OCI-LY7 (cell line): Measurements from ENCODE around the gene TSPAN17. TPM values are rescaled to one million over a fixed set of nuclear protein-coding genes. Genes with fewer than 3 reads are reported as not detected.

Experiments
- BruUV-seq: library from RNA; stranded (reverse); fragments of 400-500 nt; replicated peaks from 2 replicates; lab custom pipeline; 2021; lab: Mats Ljungman, UMichigan
- CTCF ChIA-PET: fragments of 300-600 bp; sonication (Branson Sonifier 250); formaldehyde crosslinking; loops from one replicate; lab custom pipeline; 2022; ENCODE audit warnings: antibody characterized with exemption; ENCODE audit not compliant: unreplicated experiment; lab: Charles Lee
- POLR2A ChIA-PET: fragments of 300-600 bp; sonication (Branson Sonifier 250); formaldehyde crosslinking; loops from one replicate; lab custom pipeline; 2022; ENCODE audit warnings: antibody characterized with exemption; lab: Charles Lee
- DNase-seq: peaks from one replicate; pipeline ENCODE4 v3.0.0-alpha.2; 2015; ENCODE audit warnings: low spot score
- H2AFZ ChIP-seq: fragments of 200-600 bp; sonication (generic), shearing (Covaris generic); 2 replicates; pipeline ENCODE4 v1.6.1; 2014; ENCODE audit warnings: mild to moderate bottlenecking, antibody characterized with exemption, low read length, moderate library complexity
- H3K27ac ChIP-seq: fragments of 200-600 bp; sonication (generic); 2 replicates; pipeline ENCODE4 v1.5.1; 2014; ENCODE audit warnings: mixed run types, low read depth, mild to moderate bottlenecking, moderate library complexity, low read length, inconsistent platforms; ENCODE audit not compliant: poor library complexity, severe bottlenecking
- H3K36me3 ChIP-seq: fragments of 200-600 bp; sonication (generic); 2 replicates; pipeline ENCODE4 v1.6.1; 2014; ENCODE audit warnings: mild to moderate bottlenecking, antibody characterized with exemption, low read length, moderate library complexity, mixed read lengths; ENCODE audit not compliant: insufficient read depth
- H3K4me1 ChIP-seq: fragments of 200-600 bp; sonication (generic); 2 replicates; pipeline ENCODE4 v1.5.1; 2014; ENCODE audit warnings: mild to moderate bottlenecking, low read length; ENCODE audit not compliant: insufficient read depth, poor library complexity, severe bottlenecking
- H3K4me2 ChIP-seq: fragments of 200-600 bp; sonication (generic); 2 replicates; pipeline ENCODE4 v1.6.1; 2014; ENCODE audit warnings: mild to moderate bottlenecking, low read length
- H3K4me3 ChIP-seq: fragments of 200-600 bp; sonication (generic); 2 replicates; pipeline ENCODE4 v1.5.1; 2014; ENCODE audit warnings: mild to moderate bottlenecking, low read depth, low read length; ENCODE audit not compliant: poor library complexity, severe bottlenecking
- H3K79me2 ChIP-seq: fragments of 200-600 bp; sonication (generic); 2 replicates; pipeline ENCODE4 v1.6.1; 2016; ENCODE audit warnings: low read depth, mild to moderate bottlenecking, low read length, moderate library complexity, mixed read lengths; ENCODE audit not compliant: insufficient read depth
- H3K9me2 ChIP-seq: fragments of 200-600 bp; sonication (generic); 2 replicates; pipeline ENCODE4 v1.6.1; 2016; ENCODE audit warnings: mild to moderate bottlenecking, low read length, mixed read lengths; ENCODE audit not compliant: insufficient read depth
- H3K9me3 ChIP-seq: fragments of 200-600 bp; sonication (generic); 2 replicates; pipeline ENCODE4 v1.6.1; 2014; ENCODE audit warnings: mild to moderate bottlenecking, mixed run types, low read length, mixed read lengths
- H4K20me1 ChIP-seq: fragments of 200-600 bp; sonication (generic); 2 replicates; pipeline ENCODE4 v1.6.1; 2014; ENCODE audit warnings: mild to moderate bottlenecking, antibody characterized with exemption, low read length, moderate library complexity, mixed read lengths; ENCODE audit not compliant: insufficient read depth
- EZH2phosphoT487 ChIP-seq: fragments of 200-600 bp; sonication (generic); IDR thresholded peaks from 2 replicates; pipeline ENCODE4 v1.6.1; 2018; ENCODE audit warnings: low read depth, borderline replicate concordance, mild to moderate bottlenecking, mixed run types, antibody characterized with exemption, low read length, moderate library complexity, mixed read lengths
- intact Hi-C: fragments of 100-400 bp; cut with micrococcal nuclease; formaldehyde crosslinking; loops from one replicate; pipeline ENCODE4 v1.10.0; 2022; ENCODE audit not compliant: unreplicated experiment
- total RNA-seq, 2 experiments: library from RNA; depleted of rRNA in 1 of 2; stranded (reverse); fragments of >200 nt in 1 of 2; shearing (Covaris generic) in 1 of 2; gene quantifications; 2 replicates each; pipeline ENCODE4 v1.2.3, GENCODE V29; 2014 to 2022
- TF ChIP-seq, protein P1 (sequence below): fragments of 200-600 bp; sonication (generic); conservative IDR thresholded peaks from 2 replicates; pipeline ENCODE4 v1.5.1; 2014; ENCODE audit warnings: mild to moderate bottlenecking, antibody characterized with exemption, low read length, moderate library complexity, mixed read lengths

The TSPAN17 gene
- total RNA-seq, 2 experiments from 2014 or later: 9.3 to 23.3 TPM

DNA sequence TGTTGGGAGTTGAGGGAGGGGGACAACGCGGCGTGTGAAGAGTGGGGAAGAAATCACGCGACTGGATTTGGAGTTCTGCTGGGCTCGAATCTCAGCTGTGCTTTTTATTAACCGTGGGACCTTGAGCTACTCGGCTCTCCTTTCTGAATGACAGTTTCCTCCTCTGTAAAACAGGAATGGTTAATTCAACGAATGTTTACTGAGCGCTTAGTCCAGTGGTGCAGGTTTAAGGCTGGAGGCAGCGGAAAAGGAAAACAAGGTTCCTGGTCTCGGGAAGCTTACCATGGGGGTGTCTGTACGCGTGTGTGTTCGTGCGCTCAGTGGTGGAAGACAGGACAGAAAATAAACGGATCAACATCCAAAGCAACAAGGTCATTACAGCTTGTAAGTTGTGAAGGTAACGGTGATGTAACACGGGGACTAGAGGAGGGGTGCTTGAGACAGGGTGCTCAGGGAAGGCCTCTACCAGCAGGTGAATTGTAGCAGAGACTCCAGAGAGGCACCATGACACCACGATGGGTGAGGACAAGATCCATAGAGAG lies 16.5 kb upstream of the TSPAN17 start:
- TF ChIP-seq, protein P1, sequence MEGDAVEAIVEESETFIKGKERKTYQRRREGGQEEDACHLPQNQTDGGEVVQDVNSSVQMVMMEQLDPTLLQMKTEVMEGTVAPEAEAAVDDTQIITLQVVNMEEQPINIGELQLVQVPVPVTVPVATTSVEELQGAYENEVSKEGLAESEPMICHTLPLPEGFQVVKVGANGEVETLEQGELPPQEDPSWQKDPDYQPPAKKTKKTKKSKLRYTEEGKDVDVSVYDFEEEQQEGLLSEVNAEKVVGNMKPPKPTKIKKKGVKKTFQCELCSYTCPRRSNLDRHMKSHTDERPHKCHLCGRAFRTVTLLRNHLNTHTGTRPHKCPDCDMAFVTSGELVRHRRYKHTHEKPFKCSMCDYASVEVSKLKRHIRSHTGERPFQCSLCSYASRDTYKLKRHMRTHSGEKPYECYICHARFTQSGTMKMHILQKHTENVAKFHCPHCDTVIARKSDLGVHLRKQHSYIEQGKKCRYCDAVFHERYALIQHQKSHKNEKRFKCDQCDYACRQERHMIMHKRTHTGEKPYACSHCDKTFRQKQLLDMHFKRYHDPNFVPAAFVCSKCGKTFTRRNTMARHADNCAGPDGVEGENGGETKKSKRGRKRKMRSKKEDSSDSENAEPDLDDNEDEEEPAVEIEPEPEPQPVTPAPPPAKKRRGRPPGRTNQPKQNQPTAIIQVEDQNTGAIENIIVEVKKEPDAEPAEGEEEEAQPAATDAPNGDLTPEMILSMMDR: no peak
- no peak for TF ChIP-seq EZH2phosphoT487
- no peaks in the 10 kb centered on the region for H3K9me2 ChIP-seq
- no peaks in the 10 kb centered on the region for H3K36me3 ChIP-seq
- H3K4me2 ChIP-seq: peak overlapping the region; percentile 99
- CTCF ChIA-PET: interaction anchor here (1.0 kb wide), 1 partner anchor 30 kb away, joined by 4 read pairs; no protein-coding TSS in a partner anchor
- peak overlapping the region; percentile 72 for H3K4me3 ChIP-seq
- peak overlapping the region; percentile 47 for H3K27ac ChIP-seq
- no peaks in the 10 kb centered on the region for H3K9me3 ChIP-seq
- intact Hi-C loops: loop anchor here (1.0 kb wide), 1 partner anchor 17 kb away; the partner anchor contains the start of gene TSPAN17
- peak overlapping the region; percentile 97 for H2AFZ ChIP-seq
- POLR2A ChIA-PET: interaction anchor here (0.7 to 1.6 kb wide), 8 partner anchors 9 to 560 kb away, joined by 3 to 8 read pairs (median 4); partner anchors contain the start of gene TSPAN17
- no TSS peak for BruUV-seq
- DNase-seq: peak; percentile 19
- H3K4me1 ChIP-seq: peaks cover 70% of the 10 kb centered on the region
- H3K79me2 ChIP-seq: no peaks in the 10 kb centered on the region; the same call in 1 of the 2 replicates
- no peaks in the 10 kb centered on the region for H4K20me1 ChIP-seq

DNA sequence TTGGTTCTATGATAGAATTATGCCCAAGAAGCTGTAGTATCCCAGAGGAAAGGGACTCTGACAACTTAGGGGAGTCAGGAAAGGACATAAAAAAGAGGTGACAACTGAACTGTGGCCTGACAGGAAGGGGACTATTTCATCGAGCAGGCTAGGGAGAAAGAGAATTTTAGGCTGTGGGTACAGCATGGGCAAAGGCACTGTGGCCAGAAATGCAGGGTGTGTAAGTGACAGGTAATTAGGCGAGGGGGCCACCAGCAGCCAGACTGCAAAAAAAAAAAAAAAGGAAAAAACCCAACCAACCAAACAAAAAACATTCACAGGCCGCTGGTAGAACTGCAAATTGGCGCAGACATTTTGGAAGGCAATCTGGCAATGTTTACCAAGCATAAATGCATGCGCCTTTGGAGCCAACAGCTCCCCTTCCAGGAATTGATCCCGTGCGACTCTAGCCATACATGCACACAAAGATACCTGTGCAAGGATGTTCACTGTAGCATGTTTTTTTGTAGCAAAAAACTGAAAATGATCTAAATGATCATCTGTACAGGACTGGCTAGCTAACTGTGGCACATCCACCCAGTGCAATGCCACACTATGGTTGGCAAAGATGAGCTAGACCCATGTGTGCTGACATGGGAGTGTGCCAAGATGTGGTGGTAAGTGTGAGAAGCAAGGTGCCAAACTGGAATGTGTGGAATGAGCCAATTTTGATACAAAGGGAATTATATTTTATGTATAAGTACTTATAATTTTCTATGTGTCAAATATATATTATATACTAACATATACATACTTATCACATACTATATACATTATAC lies 15.7 kb upstream of the TSPAN17 start:
- Histone ChIP-seq H3K4me2 (peak overlapping the region; percentile 99), H3K27ac (peak overlapping the region; percentile 47), H2AFZ (peak overlapping the region; percentile 97; the same call in 1 of the 2 replicates), H3K4me1 (peaks cover 70% of the 10 kb centered on the region), H3K4me3 (peak overlapping the region; percentile 72), H3K79me2 (no peaks in the 10 kb centered on the region; the same call in 1 of the 2 replicates), H3K36me3 (no peaks in the 10 kb centered on the region), H3K9me3 (no peaks in the 10 kb centered on the region), H3K9me2 (no peaks in the 10 kb centered on the region), H4K20me1 (no peaks in the 10 kb centered on the region)
- no peak for TF ChIP-seq EZH2phosphoT487
- TF ChIP-seq, protein P1: no peak
- BruUV-seq: no TSS peak
- CTCF ChIA-PET: interaction anchor here (1.2 kb wide), 1 partner anchor 10 kb away, joined by 4 read pairs; no protein-coding TSS in a partner anchor
- POLR2A ChIA-PET: no interaction called here
- intact Hi-C loops: no loop called here
- no peak for DNase-seq
